ENCODE data around the gene SHC2. TPM values are rescaled to one million over a fixed set of nuclear protein-coding genes. Genes with fewer than 3 reads are reported as not detected.

The SHC2 gene
- total RNA-seq, 1 experiment from 2014 or later, result 0.18 TPM

DNA sequence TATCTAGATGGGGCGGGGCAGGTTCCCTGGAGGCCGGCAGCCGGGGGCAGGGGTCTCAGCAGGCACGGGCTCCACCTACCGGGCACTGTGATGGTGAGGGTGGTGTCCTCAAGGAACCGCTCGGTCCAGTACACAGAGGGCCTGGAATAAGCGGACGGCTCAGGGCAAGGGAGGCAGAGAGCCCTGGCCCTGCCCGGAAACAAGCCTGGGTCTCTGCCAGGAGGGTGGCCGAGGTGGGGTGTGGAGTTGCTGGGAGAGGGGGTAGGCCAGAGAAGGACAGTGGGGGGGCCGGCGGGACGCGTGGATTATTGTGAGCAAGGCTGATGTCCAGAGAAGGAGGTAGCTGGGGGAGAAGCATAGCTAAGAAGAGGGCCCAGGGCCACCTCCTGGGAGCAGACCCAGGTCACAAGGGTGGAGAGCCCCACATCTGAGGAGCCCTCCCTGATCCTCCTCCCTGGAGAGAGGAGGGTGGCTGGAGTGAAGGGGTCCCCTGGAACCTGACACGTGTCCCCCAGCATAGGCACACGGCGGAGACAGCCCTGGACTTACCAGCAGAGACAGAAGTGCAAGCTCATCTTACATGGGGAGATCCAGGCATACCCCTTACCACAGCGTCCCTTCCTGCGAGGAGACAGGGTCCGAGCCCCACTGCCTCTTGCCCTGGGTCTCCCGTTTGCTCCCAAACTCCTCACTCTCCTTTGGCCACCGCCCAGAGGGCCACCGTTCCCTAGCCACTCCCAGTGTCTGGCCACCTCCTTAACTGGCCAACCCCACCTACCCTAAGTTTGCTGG is 87.2 kb downstream of the SHC2 start:
- Histone ChIP-seq H3K4me3 (ENCODE audit: low read length) (no peak overlapping the region), H3F3A (ENCODE audit: low read length, unreplicated experiment) (no peaks in the 10 kb centered on the region), H3K4me2 (ENCODE audit: low read length) (no peak overlapping the region), H2AFZ (ENCODE audit: low read length) (no peak overlapping the region), H3K79me2 (ENCODE audit: low read length) (no peaks in the 10 kb centered on the region), H3K9me3 (ENCODE audit: low read length) (no peaks in the 10 kb centered on the region), H3K4me1 (ENCODE audit: insufficient read depth, low read length) (no peaks in the 10 kb centered on the region), H3K27me3 (ENCODE audit: low read length) (0 out of 2 replicates have a peak, but pooled peaks cover 15% of the 10 kb centered on the region), H3K36me3 (ENCODE audit: low read depth, low read length) (no peaks in the 10 kb centered on the region), H3K9ac (ENCODE audit: low read length) (no peak overlapping the region), H4K20me1 (ENCODE audit: low read length) (no peaks in the 10 kb centered on the region), H3K9me2 (replicated peaks; ENCODE audit: low read length) (no peaks in the 10 kb centered on the region), H3K27ac (ENCODE audit: low read length) (no peak overlapping the region)
- TF ChIP-seq, protein P1, sequence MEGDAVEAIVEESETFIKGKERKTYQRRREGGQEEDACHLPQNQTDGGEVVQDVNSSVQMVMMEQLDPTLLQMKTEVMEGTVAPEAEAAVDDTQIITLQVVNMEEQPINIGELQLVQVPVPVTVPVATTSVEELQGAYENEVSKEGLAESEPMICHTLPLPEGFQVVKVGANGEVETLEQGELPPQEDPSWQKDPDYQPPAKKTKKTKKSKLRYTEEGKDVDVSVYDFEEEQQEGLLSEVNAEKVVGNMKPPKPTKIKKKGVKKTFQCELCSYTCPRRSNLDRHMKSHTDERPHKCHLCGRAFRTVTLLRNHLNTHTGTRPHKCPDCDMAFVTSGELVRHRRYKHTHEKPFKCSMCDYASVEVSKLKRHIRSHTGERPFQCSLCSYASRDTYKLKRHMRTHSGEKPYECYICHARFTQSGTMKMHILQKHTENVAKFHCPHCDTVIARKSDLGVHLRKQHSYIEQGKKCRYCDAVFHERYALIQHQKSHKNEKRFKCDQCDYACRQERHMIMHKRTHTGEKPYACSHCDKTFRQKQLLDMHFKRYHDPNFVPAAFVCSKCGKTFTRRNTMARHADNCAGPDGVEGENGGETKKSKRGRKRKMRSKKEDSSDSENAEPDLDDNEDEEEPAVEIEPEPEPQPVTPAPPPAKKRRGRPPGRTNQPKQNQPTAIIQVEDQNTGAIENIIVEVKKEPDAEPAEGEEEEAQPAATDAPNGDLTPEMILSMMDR (conservative IDR thresholded peaks at IDR 0.05; ENCODE audit: low read depth, low read length), result no peak
- no peak for TF ChIP-seq EZH2 (IDR thresholded peaks at IDR 0.05; ENCODE audit: low read length, unreplicated experiment)
- TF ChIP-seq EZH2phosphoT487 (IDR thresholded peaks at IDR 0.05; ENCODE audit: borderline replicate concordance, low read length), result no peak
- ChIA-PET CTCF (no interaction called here), POLR2A (ENCODE audit: unreplicated experiment) (no interaction called here)
- ATAC-seq, result no peak
- DNase-seq, result no peak
- BruUV-seq (replicated peaks), result no TSS peak
- intact Hi-C loops (cut with micrococcal nuclease), result no loop called here

DNA sequence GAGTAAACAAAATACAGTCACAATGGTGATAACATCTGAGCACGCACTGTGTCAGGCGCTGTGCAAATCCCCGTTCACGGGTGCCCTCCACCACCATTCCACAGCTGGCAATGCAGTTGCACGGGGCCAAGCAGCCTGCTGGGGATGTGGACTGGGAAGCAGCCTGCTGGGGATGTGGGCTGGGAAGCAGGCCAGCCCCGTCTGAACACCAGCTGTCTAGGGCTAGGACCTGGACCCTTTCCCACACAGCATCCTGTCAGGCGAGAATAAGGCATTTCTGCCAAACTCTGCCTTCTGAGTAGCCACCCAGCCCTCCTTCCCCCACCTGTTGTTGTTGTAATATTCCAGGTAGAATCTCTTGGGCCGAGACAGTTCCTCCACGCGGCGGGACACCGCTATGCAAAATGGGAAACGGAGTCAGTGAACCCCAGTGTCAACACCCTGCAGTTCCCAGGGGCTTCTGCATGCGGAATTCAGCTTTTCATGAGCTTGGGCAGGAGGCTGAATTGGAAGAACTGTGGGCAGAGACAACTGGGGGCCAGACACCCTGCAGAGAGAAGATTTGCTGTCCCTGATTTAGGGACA is 88.4 kb downstream of the SHC2 start:
- POLR2A ChIA-PET (ENCODE audit: unreplicated experiment), result no interaction called here
- Histone ChIP-seq H2AFZ (ENCODE audit: low read length) (no peak overlapping the region), H3K27me3 (ENCODE audit: low read length) (0 out of 2 replicates have a peak, but pooled peaks cover 15% of the 10 kb centered on the region), H3K9me2 (replicated peaks; ENCODE audit: low read length) (no peaks in the 10 kb centered on the region), H4K20me1 (ENCODE audit: low read length) (no peaks in the 10 kb centered on the region), H3K36me3 (ENCODE audit: low read depth, low read length) (no peaks in the 10 kb centered on the region), H3K4me1 (ENCODE audit: insufficient read depth, low read length) (no peaks in the 10 kb centered on the region), H3K9me3 (ENCODE audit: low read length) (no peaks in the 10 kb centered on the region), H3K79me2 (ENCODE audit: low read length) (no peaks in the 10 kb centered on the region), H3F3A (ENCODE audit: low read length, unreplicated experiment) (no peaks in the 10 kb centered on the region), H3K9ac (ENCODE audit: low read length) (no peak overlapping the region), H3K4me3 (ENCODE audit: low read length) (no peak overlapping the region), H3K4me2 (ENCODE audit: low read length) (no peak overlapping the region), H3K27ac (ENCODE audit: low read length) (no peak overlapping the region)
- peak; percentile 24; the same call in 1 of the 2 replicates for ATAC-seq
- BruUV-seq (replicated peaks), result no TSS peak
- TF ChIP-seq, protein P1 (conservative IDR thresholded peaks at IDR 0.05; ENCODE audit: low read depth, low read length), result no peak
- TF ChIP-seq EZH2 (IDR thresholded peaks at IDR 0.05; ENCODE audit: low read length, unreplicated experiment) (no peak), EZH2phosphoT487 (IDR thresholded peaks at IDR 0.05; ENCODE audit: borderline replicate concordance, low read length) (no peak)
- CTCF ChIA-PET, result interaction anchor here (0.6 kb wide), 1 partner anchor 163 kb away, joined by 3 read pairs; no protein-coding TSS in a partner anchor
- DNase-seq, result no peak
- intact Hi-C loops (cut with micrococcal nuclease), result no loop called here

Measured in PC-3 (cell line).